Stimulated activated CD8-positive, alpha-beta memory T cell treated with anti-CD3 and anti-CD28 coated beads, Interleukin-7, amount 100 ng/mL, for 48 hours (primary cell): ENCODE measurements around the gene FLRT1.
"Not testable (repeated sequence)": the region's sequence is repeated elsewhere in the genome, so short reads cannot be mapped to it uniquely, and the experiment has no call there.

Experiments used
- DNase-seq, 2 donors: peaks; one replicate each; pipeline ENCODE4 v3.0.0-alpha.2; 2020; ENCODE audit warnings: low read depth in 1 of 2; ENCODE audit errors: extremely low read depth in 1 of 2

The FLRT1 gene

DNA sequence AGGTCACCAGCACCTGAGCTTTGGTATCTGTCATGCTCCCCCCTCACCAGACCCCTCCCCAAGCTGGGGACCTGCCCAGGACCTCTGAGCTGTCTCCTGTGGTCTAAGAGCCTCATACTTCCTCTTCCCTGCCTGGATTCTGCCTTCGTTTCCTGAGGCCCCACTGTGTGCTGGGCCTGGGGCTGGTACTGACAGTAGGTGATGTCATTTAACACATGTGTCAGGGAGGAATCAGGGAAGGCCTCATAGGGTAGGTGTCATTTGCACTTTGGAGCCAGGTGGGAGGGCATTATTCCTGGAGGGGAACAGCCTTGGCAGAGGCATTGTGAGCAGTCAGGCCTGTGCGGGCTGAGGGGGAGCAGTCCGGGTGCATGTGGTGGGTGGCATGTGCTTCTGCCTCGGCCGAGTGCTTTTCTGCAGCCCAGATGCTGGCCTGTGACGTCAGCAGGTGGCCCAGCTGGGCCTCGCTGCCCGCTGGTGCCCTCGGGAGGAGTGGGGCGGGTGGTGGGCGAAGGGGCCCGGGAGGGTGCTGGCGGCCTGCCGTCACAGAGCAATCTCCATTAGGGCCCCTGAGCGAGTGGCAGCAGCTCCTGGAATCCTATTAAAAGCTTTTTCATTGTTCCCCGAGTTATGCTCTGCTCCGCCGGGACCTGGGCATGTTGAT lies 9.1 kb downstream of the FLRT1 start:
- DNase-seq, result no peak

DNA sequence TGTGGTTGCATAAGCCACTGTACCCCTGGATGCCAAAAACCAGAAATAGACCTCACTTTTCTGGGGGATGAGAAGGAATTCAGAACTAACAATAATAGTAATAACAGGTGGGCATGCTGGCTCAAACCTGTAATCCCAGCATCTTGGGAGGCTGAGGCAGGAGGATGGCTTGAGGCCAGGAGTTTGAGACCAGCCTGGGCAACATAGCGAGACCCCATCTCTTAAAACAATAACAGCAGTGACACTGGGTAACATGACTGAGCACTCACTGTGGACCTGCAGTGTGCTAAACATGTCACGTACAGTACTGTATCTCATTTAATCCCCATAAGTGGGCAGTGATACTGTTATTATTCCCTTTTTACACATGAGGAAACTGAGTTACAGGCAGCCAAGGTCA lies 10.0 kb downstream of the FLRT1 start:
- no peak for DNase-seq

DNA sequence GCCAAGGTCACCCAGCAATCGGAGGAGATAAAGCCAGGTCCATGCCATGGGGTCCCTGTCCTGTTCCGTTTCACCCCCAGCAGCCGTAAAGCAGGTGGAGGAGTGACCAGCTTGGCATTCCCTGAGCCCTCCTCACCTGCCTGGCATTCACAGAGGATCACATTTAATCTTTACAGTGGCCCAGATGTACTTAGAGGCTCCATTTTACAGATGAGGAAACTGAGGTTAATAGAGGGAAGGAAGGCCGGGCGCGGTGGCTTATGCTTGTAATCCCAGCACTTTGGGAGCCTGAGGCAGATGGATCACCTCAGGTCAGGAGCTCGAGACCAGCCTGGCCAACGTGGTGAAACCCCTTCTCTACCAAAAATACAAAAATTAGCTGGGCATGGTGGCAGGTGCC lies 11.6 kb downstream of the FLRT1 start:
- not testable (repeated sequence) for DNase-seq

DNA sequence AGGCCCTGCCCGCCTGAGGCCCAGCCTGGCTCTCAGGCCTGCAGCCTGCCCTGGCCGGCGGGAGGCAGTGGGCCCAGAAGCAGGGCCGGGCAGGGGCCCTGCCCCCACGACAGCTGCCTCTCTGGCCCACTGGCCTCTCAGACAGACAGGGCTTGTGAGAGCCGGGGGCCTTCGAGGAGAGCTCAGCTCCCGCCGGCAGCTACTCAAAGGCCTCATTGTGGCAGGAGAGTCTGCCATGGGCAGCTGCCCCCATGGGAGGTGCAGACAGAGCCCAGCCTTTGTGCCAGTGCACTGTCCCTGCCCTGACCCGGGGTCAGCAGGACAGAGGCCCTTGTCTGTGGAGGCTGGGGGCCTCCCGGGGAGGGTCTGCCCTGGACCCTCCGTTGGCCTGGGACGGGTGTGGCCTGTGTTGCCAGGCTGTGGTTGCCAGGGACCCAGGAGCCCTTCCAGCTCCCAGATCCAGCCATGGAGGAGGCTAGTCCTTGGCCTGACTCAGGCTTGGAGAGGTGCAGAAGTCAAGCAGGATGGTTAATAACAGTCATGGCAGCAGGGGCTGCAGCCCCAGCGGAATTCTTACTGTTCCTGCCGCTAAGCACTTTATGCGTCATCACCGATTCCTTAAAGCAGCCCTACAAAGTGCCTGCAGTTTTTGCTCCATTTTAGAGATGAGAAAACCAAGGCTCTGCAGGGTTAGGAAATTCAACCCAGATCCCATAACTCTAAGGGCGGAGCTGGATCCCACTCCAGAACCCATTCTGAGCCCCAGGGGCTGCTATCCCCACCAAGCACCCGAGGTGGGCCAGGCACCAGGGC lies 12.5 kb downstream of the FLRT1 start:
- DNase-seq, result no peak

DNA sequence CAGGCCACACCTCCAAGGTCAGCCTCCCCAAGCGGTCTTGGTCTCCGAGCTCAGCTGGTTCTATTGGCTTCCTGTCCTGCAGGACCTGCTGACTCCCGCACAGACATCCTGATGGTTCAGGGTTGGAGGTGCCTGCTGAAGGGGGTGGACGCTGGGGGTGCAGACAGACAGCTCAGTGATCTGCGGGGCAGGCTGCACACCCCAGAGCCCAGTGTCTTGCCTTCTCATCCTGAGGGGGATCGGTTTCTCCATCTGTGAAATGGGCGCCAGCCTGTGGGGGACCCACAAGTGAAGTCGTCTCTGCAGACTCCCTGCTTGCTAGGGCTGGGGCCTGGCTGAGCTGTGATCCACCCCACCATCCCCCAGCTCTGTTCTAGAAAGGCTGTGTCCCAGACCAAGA lies 13.8 kb downstream of the FLRT1 start:
- no peak for DNase-seq

DNA sequence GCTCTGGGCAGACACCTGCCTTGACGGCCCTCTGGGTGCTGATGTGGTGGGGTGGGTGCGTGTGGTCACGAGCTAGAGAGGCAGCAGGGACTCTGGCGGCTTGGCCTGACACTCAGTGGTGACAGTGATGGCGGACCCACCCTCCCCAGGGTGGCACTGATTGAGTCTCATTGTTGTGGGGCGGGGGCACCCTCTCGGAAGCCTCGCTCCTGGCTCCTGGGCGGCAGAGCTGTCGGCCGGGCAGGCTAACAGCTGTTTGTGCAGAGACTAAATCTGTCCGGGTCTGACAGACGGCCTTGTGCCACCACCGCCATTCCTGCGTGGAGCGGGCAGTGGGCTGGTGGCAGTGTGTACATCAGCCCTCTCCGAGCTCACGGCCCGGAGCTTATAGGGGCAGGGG lies 15.6 kb downstream of the FLRT1 start:
- no peak for DNase-seq

DNA sequence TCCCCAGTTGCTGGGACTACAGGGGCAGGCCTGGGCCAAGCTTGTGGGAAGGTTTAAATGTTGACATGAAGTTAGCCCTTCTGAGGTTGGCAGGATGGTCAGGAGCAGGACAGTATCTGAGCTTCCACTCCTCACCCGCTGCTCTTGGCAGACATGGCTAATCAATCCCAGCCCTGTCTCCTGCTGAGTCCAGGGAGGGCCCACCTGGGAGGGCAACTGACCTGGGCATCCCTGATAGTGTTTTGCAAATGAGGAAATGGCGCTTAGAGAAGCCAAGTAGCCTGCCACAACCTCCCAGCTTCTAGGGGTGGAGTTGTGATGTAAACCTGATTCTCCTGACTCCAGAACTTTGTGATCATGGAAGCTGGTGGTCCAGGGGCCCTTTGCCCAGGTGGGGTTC lies 16.7 kb downstream of the FLRT1 start:
- DNase-seq, result no peak

DNA sequence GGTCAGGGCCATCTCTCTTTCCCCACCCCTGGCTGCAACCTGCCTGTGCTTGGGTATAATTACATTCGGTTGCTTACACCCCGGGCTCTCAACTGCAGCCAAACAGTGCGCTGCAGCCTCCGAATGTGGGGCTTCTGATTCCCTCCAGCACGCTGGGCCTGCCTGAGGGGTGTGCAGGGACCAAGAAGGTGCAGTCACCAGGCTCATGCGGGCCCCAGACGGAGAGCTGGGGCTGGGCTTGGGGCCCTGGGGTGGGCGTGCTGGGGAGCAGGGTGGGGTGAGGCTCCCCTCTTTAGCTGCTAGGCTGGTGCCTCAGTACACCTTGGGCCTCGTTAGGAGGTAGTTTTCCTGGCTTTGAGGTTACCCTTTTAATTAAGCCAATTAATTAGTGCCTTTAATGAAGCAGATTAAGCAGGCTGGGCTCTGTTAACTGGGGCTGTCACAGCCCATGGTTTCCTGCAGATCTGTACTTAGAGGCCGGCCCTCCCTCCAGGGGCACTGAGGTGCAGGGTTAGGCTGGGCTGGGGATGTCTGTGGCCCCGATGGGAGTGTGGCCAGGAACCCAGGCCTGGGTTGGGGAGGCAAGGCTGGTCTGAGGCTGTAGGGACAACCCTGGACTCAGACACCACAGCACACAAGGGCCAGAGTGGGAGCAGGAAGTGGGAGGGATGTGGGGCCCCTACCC lies 17.3 kb downstream of the FLRT1 start:
- no peak for DNase-seq

DNA sequence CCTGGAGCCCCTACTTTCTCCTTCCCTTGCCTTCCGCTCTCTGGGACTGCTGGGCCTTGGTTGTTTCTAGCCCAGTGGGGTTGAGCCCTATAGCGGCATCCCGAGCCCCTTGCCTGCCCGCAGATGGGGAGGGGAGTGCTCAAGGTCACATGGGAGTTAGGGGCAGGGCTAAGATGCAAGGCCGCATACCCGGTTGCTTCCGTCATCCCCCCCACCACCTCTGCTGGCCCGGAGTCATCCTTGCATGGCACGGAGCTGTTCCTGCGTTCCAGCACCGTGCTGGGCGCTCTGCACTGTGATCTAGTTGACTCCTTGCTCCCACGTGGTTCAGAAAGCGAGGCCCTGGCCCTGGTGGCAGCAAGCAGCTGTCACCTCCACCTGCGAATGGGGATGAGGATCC lies 18.0 kb downstream of the FLRT1 start:
- no peak for DNase-seq

DNA sequence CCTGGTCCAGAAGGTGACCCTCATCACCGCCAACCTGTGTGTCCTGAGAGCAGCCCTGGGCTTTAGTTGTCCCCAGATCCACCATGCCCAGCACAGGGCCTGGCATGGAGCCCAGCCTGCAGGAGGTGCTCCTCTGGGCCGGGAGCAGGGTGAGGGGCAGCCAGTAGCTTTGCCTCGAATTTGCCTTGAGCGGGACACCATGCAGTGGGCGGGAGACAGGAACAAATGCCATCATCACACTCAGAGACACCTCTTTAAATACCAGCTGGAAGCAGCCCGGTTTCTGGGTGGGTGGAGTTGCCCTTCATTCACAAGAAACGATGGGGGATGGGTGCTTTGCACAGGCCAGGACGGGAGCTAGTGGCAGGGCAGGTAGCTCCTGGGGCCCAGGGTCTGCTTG lies 19.3 kb downstream of the FLRT1 start:
- DNase-seq, result no peak

DNA sequence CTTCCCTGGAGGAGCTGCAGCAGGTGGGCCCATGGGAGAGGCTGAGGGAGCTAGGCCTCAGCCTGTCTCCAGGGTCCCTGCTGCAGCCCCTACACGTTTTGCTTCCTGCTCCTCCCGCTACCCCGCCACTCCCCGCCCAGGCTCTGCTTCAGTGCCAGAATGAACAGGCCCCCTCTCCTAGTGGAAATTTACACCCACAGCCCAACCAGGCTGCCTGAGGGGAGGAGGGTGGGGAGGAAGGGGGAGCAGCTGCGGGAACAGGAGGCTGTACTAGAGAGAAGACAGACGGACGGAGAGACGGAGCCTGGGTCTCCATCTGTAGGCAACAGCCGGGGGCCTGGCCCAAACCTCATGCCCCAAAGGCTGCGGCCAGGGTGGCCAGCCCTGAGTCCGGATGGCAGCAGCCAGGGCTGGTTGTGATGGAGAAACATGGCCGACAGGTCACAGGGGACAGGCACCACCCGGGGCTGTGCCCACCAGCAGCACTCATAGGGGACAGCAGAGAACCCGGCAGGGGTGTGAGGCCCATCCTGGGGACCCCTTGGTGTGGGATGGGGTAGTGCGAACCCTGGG lies 20.6 kb downstream of the FLRT1 start:
- DNase-seq, result no peak

DNA sequence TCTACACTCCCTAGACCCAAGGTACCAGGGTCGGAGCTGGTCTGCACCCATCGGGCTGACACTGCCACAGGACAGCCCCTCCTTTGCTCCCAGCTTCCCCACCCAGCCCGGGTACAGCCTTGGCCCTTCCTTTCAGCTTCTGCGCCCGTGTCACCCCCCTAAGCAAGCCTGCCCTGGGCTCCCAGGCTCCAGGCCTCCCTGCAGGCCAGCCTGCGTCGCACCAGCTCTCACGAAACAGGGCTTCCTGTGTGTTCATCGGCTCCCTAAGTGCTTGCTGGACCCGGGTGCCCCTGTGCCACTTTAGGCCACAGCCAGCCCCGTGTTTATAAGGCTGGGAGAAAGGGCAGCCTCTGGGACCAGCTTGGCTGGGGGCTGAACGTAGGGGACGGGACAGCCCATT lies 21.1 kb downstream of the FLRT1 start:
- DNase-seq, result no peak

DNA sequence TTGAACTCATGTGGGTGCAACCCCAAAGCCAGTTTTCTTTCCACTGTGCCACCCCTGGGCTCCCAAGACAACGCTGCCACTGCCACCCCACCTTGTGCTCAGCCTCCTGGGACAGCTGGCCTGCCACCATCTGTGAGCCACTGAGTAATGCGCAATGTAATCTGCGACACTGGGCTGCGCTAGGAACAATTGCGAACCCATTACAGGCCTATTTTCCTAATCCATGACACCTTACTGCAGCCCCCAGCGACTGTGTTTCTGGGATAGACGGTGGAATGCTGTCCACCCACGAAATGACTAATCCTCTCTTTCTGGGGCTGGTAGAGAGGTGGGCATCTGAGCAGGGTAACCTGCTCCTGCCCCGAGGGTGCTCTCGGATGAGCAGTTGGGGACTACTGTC lies 22.2 kb downstream of the FLRT1 start:
- DNase-seq, result no peak

DNA sequence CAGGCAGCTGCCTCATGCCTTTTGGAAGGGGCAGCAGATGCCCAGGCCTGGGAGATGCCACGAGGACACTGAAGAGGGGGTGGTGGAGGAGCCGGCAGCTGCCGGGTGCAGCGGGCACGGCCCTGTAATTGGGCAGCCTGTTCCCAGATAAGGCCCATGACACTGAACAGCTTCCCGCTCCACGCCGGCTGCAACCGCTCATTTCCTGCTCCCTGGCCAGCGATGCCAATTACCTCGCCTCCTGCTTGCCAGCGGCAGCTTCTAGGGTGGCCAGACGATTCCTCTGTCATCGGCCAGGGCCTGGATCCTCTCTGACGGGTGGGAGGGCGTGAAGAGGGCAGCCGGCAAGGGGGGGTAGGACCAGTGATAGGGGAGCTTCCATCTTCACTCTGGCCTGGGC lies 22.8 kb downstream of the FLRT1 start:
- DNase-seq, result no peak

DNA sequence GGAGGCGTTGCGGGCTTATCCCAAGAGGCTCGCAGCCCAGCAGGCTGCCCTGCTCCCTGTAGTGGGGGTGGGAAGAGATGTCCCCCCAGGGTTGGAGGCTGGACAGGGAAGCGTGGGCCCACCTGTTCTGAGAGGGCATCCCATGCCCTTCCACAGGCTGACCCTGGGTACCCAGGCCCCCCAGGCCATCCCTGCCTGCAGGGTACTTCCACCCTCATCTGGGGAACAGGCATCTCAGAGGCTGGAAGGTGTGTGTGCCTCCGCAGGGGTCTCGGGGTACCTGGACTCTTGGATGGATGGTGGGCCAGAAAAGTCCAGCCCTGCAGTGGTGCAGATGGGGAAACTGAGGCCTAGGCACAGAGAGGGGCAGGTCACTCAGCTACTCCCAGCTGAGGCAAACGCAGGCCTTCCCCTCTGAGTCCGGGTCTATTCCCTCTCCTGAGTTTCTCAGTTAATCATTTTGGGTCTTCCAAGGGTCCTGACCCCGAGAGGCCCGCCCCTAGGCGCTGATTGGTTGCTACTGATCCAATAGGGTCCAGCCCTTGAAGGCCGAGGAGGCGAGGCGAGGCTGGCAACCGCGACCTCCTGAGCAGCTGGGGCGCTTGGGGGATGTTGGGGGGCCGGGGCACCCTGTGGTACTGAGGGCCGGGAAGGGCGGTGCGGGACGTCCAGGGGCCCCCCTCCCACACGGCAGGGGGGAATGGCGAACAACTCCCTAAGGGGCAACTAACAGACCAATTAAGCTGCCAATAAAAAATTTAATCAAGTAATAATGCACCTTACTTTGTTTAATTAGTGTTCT lies 23.8 kb downstream of the FLRT1 start:
- DNase-seq, result no peak

DNA sequence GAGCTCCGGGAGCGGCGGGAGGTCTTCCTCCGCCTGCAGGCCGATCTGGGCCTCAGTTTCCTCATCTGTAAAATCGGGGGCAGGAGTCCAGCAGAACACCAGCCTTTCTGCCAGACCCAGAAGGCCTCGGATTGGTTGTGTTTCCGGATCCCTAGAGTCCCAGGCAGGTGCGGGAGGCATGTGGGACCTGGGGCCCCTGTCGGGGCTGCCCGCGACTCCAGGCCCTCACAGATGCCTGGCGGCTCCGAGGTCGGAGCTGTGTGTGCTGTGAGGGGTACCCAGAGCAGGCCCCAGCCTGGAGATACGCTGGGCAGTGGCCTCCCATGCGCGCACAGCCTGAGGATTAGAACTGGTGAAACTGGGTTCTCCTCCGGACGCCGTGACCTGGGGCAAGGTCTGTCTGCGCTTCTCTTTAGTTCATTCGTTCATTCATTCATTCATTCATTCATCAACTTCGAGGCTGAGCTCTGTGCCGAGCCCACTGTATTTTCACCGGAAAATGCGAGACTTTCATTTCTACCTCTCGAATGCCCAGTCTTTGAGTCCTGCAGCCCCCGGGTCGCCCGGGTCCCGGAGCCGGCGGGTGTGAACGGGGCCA lies 24.6 kb downstream of the FLRT1 start:
- no peak for DNase-seq

DNA sequence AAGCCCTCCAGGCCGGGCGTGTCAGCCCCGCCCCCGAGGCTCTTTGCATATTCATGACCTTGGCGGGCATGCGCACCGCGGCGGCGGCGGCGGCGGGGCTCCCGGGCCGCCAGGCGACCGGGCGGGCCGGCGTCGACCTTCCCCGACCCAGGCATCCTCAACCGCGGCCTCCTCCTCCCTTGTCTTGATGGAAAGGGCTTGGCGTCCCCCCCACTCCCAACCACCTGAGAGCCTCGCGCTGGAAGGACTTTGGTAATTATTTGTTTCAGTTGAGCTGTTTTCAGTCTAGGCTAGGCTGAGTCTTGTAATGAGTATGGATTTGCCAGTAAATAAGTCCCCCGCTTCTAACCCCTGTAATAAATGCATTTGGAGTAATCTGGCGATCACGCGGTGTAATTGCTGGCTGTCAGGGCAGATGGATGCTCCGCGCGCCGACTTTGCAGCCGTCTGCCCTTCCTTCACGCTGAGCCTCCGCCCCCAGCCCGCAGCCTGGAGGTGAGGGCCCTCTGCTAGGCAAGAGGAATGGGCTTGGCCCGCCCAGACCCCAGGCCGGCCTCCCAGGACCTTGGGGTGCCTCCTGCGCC lies 25.2 kb downstream of the FLRT1 start:
- DNase-seq, result peak; percentile 28 to 30

DNA sequence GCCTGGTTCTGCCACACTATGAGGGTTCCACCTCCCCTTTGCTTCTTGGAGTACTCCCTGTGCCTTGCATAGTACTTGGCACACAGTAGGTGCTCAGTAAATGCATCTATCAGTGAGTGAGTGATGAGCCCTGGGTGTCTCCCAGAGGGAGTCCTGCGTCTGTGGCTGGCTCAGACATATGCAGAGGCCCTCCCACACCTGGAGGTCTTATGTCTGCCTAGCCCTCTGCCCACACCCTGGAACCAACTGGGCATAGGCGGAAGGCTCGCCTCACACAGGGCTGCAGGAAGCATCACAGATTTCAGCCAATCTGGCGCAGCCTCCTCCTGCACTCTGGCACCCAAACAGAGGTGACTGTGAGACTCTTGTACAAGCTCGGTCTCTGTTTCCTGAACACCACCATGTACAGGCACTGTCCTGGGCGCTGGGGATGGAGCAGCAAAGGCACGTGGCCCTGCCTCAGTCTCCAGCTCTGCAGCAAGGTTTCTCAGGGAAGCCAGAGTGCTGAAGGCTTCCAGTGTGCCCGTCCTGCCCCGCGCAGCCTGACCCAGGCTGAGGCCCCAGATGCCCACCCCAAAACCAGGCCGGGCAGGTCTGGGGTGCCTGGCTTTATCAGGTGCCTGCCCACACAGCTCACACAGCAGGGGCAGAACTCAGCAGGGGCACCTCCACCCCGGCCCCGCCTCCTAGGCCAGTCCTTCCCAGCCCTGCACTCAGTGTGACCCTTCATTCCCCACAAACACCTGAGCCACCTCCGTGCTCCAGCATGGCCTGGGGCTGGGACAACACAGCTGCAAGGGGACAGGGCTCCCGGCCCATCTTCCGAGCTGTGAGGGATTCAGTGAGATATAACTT lies 26.7 kb downstream of the FLRT1 start:
- no peak for DNase-seq

DNA sequence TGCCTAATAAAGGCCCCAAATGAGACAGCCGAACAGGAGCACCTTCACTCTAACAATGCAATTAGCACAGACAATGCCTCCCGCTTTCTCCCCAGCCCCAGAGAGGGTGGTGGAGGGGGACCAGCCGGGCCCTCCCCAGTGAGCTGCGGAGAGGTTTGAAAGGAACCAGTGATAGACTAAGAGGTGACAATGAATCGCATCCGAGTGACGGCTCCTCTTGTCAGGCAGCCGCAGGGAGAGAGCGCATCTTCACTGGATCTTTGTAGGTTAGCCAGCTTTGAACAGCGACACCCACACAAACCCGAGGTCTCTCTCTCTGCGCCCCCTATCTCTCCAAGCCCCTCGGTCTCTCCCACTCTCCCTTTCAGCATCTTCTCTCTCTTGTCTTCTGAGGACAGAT lies 28.0 kb downstream of the FLRT1 start:
- DNase-seq, result no peak
